Retina (tissue), 1 donor: ENCODE measurements around the gene KAZN.

Source experiments
- DNase-seq: peaks from one replicate; pipeline ENCODE4 v3.0.0-alpha.2; 2016

KAZN gene

DNA sequence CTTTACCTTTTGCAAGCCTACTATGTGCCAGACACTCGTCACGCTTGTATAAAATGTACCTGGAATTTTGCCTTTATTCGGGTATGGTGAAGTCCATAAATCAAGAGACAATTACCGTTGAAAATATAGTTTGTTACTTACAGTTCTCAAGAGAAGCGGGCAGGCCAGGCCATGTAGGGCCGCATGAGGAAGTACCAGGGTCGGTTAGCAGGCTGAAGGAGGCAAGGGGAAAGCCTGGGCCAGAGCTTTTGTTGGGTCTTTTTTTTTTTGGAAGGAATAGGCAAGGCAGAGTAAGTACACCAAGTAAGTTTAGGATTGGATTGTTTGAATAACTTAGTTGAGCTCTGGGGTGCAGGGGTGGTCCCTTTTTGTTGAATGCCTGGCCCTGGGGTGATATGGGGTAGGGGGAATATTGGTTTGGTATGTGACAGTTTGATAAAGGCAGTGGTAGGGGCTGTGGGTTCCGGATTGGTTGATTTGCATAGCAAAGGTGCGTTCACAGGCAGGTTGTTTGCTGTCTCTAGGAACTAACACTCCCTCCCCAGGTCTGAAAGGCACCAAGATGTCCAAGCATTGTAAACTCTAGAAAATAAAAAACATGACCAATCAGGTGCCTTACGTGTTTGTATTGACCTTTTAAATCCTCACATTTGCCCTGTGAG lies 80.7 kb downstream of the KAZN start:
- DNase-seq = no peak

- DNase-seq = no peak
These were observed 82.7 kb downstream of the KAZN start for GRCh38 chr1:14681182-14681581.

GRCh38 chr1:14682941-14683621 lies 84.6 kb downstream of the KAZN start:
- peak; percentile 58 for DNase-seq

- no peak for DNase-seq
These were observed 86.6 kb downstream of the KAZN start for GRCh38 chr1:14685078-14685477.

DNA sequence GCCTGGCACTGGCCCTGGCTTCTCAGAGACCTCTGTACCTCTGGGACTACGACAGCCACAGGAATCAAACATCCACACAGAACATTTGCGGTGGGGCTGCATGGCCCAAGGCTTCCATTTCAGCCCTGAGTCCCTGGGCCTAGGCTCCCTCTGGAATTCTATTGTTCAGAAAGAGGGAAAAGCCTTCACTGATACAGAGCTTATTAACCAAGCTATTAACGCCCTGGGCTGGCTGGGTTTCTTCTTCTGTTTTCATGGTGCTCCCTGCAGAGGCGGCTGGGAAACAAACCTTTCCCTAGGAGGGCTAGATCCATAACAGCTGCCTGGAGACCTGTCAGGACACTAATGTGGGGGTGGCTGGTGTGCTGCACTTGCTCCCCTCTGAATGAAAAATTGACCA lies 88.2 kb downstream of the KAZN start:
- no peak for DNase-seq

GRCh38 chr1:14687147-14687546 lies 88.7 kb downstream of the KAZN start:
- DNase-seq = no peak

GRCh38 chr1:14689996-14690615 lies 91.6 kb downstream of the KAZN start:
- DNase-seq = no peak

GRCh38 chr1:14693949-14694348 lies 95.5 kb downstream of the KAZN start:
- no peak for DNase-seq

- no peak for DNase-seq
These were observed 96.1 kb downstream of the KAZN start for GRCh38 chr1:14694589-14694988.

DNA sequence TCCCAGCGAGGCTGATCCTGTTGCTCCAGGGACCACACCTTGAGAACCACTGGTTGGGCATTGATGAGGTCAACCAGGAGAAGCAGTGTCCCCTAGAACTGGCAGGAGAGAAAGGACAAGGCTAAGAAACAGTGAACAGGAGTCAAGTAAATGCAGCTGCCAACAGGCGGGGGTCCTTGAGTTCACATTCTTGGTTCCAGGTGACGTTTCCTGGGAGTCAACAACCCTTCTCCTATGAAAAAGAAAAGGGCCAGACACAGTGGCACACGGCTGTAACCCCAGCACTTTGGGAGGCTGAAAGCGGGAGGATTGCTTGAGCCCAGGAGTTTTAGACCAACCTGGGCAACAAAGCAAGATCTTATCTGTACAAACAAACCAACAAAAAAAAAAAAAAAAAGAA lies 98.3 kb downstream of the KAZN start:
- DNase-seq = no peak

DNA sequence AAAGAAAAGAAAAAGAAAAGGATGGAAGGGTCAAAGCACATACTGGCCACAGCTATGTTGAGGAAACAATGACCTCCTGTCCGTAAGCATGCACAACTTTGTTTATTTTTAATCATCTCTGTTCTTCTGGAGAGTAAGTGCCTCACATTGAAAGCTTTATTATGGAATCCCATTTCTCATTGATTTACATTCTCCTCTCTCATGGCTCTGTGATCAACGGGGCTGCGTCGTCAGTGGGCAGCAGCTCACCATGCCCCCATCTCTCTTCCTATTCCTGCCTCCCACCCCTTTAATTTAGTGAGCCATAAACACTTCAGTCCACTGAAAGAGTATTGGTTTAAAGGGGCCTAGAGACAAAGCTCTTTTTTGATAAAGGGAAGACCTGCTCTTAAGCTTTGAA lies 98.9 kb downstream of the KAZN start:
- DNase-seq = no peak

DNA sequence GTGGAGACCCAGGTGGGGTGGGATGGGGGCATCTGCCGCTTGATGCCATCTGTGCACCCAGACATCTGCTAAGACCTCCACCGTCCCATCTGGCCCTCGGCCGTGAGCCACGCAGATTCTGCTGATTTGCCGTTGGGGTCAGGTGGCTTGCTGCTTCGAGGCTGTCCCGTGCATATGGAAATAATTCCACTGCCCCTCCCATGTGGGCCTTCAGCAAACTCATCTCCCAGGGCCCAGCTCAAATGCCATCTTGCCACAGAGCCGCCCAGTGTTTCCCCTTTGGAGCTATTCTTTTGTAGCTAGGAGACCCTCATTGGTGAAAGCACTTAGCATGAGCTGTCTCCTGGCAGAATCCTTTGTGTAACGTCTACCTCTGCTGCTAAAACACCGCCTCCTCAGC lies 99.8 kb downstream of the KAZN start:
- no peak for DNase-seq

- no peak for DNase-seq
These were observed 101.1 kb downstream of the KAZN start for GRCh38 chr1:14699620-14700019.

GRCh38 chr1:14704846-14705245 lies 106.4 kb downstream of the KAZN start:
- no peak for DNase-seq

DNA sequence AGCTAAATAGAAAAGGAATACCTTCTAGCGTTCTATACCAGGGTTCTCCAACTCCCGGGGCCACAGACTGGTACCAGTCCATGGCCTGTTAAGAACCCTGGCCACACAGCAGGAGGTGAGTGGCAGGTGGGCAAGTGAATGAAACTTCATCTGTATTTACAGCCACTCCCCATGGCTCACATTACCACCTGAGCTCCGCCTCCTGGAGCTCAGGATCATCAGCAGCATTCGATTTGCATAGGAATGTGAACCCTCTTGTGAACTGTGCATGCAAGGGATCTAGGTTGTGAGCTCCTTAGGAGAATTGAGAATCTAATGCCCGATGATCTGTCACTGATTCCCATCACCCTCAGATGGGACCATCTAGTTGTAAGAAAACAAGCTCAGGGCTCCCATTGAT lies 107.3 kb downstream of the KAZN start:
- DNase-seq = no peak

DNA sequence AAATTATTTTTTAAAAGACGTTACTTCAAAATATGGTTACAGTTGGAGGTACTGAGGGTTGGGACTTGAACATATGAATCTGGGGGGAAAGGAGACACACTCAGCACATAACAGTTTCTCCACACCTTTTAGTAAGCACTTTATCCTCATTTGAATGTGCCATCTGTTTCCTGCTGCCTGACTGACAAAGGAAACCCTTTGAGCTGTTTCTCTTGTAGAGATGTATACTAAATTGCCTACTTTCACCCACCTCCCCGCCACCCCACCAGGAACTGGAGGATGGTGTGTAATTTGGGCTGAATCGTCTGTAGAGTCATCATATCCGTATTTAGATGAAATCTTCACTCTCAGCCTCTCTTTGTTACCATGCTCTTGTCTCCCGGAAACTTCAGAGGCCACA lies 108.1 kb downstream of the KAZN start:
- no peak for DNase-seq

GRCh38 chr1:14707531-14708445 lies 109.3 kb downstream of the KAZN start:
- DNase-seq = no peak

DNA sequence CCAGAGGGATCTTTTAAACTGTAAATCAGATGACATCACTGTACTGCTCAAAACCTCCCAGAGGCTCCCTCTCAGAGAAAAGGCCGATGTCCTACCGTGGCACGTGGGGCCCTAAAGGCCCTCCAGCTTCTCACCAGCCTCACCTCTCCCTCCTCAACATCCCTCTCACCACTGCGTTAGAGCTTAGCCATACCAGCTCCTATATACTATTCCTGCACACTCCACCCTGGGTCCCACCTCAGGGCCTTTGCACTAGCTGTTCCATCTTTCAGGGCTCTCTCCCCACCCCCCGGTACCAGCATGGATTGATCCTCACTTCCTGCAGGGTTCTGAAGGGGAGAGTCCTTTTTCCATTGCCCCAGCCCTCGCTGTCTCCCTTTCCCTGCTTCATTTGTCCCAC lies 111.8 kb downstream of the KAZN start:
- no peak for DNase-seq

GRCh38 chr1:14712136-14712535 lies 113.7 kb downstream of the KAZN start:
- DNase-seq = no peak

DNA sequence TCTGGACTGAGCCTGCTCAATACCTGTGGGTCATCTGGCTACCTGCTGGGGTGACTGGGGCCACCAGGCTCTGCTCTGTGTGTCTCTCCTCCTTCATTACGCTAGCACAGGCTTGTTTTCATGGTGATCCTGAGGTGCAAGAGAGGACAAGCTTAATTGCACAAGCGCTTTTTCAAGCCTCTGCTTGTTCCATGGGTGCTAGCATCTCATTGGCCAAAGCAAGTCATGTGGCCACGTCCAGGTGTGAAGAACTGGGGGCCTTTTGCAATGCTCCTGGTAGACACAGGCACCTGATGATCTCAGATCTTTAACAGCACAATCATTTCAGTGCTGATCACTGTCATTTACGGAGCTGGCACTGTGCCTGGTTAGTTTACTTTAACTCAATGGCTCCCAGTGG lies 114.6 kb downstream of the KAZN start:
- DNase-seq = no peak

DNA sequence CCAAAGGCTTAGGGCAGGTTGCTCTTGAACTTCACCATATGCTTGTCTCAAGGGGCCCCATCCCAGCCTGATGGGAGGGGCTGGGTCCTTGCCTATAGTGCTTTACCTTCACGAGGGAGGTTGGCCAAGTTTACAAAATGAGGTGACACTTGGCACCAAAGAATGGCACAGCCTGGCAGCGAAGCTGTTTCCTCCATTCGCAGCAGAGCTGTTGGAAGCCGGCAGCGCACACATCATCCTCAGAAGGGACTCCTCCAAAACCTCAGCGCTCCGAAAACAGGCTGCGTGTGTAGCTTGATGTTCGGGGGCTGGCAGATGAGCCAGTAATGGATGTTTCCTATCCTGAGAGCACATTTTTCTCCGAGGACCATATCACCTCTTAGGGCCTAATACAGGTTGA lies 116.8 kb downstream of the KAZN start:
- no peak for DNase-seq

- no peak for DNase-seq
These were observed 117.3 kb downstream of the KAZN start for GRCh38 chr1:14715802-14716201.

GRCh38 chr1:14716474-14716873 lies 118.0 kb downstream of the KAZN start:
- DNase-seq = no peak
